Effector memory CD4-positive, alpha-beta T cell (primary cell): ENCODE results near the gene AP1B1.

Source experiments
- DNase-seq, 3 donors: peaks; one replicate each; pipeline ENCODE4 v3.0.0-alpha.2; 2020
- H3K27ac ChIP-seq: 2 replicates; pipeline ENCODE4 v1.7.0; 2013; ENCODE audit warnings: mild to moderate bottlenecking, low read length, moderate library complexity; ENCODE audit not compliant: insufficient read depth, poor library complexity, severe bottlenecking
- H3K27me3 ChIP-seq: replicated peaks from 2 replicates; pipeline ENCODE4 v1.7.0; 2013; ENCODE audit warnings: mild to moderate bottlenecking, low read length; ENCODE audit not compliant: insufficient read depth, control insufficient read depth, poor library complexity, severe bottlenecking
- H3K36me3 ChIP-seq: 2 replicates; pipeline ENCODE4 v1.7.0; 2013; ENCODE audit warnings: mild to moderate bottlenecking, low read length, moderate library complexity; ENCODE audit not compliant: control insufficient read depth, insufficient read depth
- H3K4me1 ChIP-seq: 2 replicates; pipeline ENCODE4 v1.7.0; 2013; ENCODE audit warnings: low read length, mild to moderate bottlenecking; ENCODE audit not compliant: control insufficient read depth, insufficient read depth, poor library complexity, severe bottlenecking
- H3K4me3 ChIP-seq: 2 replicates; pipeline ENCODE4 v1.7.0; 2013; ENCODE audit warnings: low read length, low read depth, mild to moderate bottlenecking; ENCODE audit not compliant: insufficient read depth, poor library complexity, severe bottlenecking
- H3K9me3 ChIP-seq: 2 replicates; pipeline ENCODE4 v1.7.0; 2013; ENCODE audit warnings: mild to moderate bottlenecking, low read length, moderate library complexity; ENCODE audit not compliant: control insufficient read depth

AP1B1 gene

DNA sequence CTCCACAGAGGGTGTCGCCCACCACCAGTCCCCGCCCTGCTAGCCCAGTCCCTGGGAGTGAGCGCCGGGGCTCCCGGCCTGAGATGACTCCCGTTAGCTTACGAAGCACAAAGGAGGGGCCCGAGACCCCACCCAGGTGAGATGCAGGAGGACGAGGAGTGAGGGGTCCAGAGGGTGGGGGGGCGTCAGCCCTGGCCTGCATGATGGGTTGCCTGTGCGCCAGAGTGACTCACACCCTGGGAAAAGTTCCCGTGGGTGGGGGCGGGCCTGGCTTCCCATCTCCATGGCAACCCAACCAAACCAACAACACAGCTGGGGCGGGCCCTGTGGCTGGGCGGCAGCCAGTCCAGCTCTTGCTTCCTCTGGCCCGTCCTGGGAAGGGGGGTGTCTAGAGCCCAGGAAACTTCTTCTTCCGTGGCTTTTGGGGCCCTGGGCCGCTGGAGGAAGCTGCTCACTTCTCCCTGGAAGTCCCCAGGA is 77.5 kb downstream of the AP1B1 start:
- Histone ChIP-seq H3K9me3 (no peaks in the 10 kb centered on the region), H3K36me3 (no peaks in the 10 kb centered on the region), H3K27ac (no peak overlapping the region), H3K4me1 (peaks cover 45% of the 10 kb centered on the region), H3K27me3 (peaks cover 16% of the 10 kb centered on the region), H3K4me3 (no peak overlapping the region)
- DNase-seq, result peak; percentile 32 to 36 (median 33)

DNA sequence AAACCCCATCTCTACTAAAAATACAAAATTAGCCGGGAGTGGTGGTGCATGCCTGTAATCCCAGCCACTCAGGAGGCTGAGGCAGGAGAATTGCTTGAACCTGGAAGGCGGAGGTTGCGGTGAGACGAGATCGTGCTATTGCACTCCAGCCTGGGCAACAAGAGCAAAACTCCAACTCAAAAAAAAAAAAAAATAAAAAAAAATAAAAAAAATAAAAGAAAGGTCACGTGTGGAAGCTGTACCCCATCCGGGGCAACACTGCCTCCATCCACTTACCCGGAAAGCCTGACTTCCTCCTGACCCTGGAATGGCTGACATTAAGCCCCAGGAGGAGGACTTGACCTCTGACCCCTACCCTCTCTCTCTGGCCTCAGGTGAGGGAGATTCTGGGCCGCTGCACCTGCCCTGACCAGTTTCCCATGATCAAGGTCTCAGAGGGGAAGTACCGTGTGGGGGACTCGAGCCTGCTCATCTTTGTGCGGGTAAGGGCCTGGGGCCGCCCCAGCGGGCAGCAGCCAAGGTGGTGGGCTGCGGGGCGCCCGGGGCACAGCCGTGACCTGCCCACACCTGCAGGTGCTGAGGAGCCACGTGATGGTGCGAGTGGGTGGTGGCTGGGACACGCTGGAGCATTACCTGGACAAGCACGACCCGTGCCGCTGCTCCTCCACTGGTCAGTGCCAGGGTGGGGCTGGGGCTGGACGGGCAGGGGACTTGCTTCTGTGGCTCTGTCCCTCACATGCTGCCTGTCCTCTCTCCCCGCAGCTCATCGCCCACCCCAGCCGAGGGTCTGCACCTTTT is 78.1 kb downstream of the AP1B1 start:
- no peaks in the 10 kb centered on the region for H3K9me3 ChIP-seq
- H3K27ac ChIP-seq, result no peak overlapping the region
- DNase-seq, result no peak
- H3K4me1 ChIP-seq, result peaks cover 43% of the 10 kb centered on the region
- H3K36me3 ChIP-seq, result no peaks in the 10 kb centered on the region
- no peak overlapping the region for H3K4me3 ChIP-seq
- H3K27me3 ChIP-seq, result peaks cover 16% of the 10 kb centered on the region

DNA sequence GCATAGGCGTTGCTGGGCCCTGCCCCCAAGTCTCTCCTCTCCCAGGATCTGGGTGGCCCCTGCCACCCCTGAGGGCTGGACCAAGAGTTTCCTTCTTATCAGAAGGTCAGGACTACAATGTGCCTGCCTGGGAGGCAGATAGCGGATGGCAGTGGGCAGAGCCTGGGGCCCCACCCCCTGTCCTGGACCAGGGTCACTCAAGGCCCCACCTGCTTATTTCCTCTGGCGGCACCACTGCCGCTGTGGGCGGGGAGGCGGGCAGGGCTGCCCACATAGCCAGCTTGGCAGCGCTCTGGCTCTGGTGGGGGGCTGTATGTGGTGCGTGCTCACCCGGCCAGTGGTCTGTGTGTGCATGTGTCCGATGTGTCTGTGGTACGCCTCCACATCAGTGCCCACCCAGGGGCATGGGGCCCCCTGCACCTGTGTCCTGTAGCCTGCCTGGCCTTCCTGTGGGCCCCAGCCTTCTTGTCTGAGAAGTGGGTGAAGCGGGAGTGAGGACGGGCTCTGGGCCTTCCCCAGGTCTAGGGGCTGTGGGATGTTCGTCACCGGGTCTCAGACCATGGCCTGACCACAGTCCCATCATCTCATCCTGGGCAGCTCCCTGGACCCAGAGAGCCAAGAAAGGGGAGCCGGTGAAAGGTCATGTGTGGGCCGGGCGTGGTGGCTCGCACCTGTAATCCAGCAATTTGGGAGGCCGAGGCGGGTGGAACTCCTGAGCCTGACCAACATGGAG is 78.9 kb downstream of the AP1B1 start:
- no peaks in the 10 kb centered on the region for H3K9me3 ChIP-seq
- peaks cover 16% of the 10 kb centered on the region for H3K27me3 ChIP-seq
- H3K36me3 ChIP-seq, result no peaks in the 10 kb centered on the region
- DNase-seq, result no peak
- H3K4me1 ChIP-seq, result peaks cover 39% of the 10 kb centered on the region
- H3K4me3 ChIP-seq, result no peak overlapping the region
- H3K27ac ChIP-seq, result no peak overlapping the region

DNA sequence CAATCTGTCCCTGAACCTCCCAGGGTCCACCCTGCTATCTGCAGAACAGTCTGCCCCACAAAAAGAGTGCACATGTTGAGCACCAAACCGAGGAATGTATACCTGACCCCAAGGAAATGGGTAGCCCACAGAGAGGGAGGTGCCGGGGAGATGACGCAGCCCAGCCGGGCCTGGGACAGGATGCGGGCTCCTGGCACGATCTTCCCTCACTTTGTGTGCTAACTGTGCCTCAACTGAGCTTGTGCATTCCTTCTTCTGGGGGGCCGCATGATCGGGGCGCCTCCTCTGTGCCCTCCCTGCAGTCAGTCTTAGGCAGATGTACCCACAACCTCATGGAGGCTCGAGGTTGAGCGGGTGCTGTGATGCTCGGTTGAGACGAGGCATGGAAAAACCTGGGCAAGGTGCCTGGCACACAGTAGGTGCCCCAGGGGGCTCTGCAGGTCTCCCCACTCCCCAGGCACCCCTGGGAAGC is 79.5 kb downstream of the AP1B1 start:
- Histone ChIP-seq H3K27me3 (peaks cover 12% of the 10 kb centered on the region), H3K36me3 (no peaks in the 10 kb centered on the region), H3K4me3 (no peak overlapping the region), H3K27ac (no peak overlapping the region), H3K4me1 (peaks cover 32% of the 10 kb centered on the region), H3K9me3 (no peaks in the 10 kb centered on the region)
- DNase-seq, result no peak

DNA sequence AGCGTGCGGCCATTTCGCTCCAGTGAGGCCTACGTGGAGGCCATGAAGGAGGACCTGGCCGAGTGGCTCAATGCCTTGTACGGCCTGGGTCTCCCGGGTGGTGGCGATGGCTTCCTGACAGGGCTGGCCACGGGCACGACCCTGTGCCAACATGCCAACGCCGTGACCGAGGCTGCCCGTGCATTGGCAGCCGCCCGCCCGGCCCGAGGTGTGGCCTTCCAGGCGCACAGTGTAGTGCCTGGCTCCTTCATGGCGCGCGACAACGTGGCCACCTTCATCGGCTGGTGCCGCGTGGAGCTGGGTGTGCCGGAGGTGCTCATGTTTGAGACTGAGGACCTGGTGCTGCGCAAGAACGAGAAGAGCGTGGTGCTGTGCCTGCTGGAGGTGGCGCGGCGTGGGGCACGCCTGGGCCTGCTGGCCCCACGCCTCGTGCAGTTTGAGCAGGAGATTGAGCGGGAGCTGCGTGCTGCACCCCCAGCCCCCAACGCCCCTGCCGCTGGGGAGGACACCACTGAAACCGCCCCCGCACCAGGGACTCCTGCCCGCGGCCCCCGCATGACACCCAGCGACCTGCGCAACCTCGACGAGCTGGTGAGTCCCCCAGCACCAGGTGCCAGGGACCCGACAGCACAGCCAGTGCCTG is 80.1 kb downstream of the AP1B1 start:
- Histone ChIP-seq H3K4me1 (peaks cover 31% of the 10 kb centered on the region), H3K36me3 (no peaks in the 10 kb centered on the region), H3K4me3 (no peak overlapping the region), H3K9me3 (no peaks in the 10 kb centered on the region), H3K27ac (no peak overlapping the region), H3K27me3 (peaks cover 6% of the 10 kb centered on the region)
- DNase-seq, result no peak

DNA sequence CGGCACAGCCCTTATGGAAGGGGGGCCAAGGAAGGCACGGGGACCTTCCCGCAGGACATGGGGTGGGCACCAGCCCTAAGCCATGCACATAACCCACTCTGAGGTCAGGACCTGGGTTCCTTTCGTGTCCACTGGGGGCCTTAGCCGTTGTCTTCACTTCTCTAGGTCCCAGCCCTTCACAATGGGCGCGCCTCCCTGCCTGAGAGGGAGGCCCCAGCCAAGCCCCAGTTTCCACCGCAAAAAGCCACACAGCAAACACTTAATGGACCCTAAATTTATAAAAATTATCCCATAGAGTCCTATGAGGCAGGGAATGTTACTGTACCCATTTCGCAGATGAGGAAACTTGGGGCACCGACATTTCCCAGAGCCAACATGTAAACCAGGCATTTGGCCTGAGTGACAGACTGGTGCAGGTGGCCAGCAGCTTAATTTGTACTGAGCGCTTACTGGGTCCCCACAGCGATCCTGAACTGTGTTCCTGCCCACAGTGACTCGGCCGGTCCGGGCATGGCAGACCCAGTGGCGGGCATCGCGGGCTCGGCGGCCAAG is 80.7 kb downstream of the AP1B1 start:
- DNase-seq, result no peak
- H3K27ac ChIP-seq, result no peak overlapping the region
- no peaks in the 10 kb centered on the region for H3K9me3 ChIP-seq
- no peaks in the 10 kb centered on the region for H3K36me3 ChIP-seq
- peaks cover under 1% of the 10 kb centered on the region for H3K27me3 ChIP-seq
- H3K4me3 ChIP-seq, result no peak overlapping the region
- H3K4me1 ChIP-seq, result peaks cover 31% of the 10 kb centered on the region

DNA sequence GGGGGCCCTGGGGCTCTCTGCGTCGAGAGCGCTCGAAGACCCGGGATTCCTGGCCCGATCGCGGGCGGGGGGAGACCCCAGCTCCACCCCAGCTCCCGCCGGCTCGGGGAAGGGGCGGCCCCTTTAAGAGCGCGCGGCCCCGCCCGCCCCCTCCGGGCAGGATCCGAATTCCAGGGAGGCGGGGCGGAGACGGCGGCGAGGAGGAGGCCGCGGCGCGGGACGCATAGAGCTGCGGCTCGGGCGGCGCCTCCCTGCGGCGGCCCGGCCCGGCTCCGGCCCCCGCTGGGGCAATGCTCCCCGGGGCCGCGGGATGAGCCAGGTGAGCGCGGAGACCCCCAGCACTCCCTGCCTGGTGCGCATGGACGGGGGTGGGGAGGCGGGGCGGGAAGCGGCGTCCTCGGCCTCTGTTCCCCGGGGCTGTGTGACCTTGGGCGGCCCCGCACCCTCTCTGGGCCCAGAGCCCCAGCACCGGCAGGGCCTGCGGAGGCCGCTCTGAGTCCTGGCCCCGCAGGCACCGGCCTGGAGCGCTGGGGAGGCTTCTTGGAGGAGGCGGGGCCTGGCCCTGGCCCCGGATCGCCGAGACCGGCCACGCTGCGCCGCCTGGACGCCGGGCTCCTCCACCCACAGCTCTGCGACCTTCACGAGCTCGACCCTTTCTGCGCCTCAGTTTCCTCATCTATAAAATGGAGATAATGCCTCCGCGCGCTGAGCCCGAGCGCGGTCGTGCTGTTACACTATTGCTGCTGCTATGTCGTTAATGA is 81.4 kb downstream of the AP1B1 start:
- H3K27ac ChIP-seq, result peak overlapping the region; percentile 21
- no peaks in the 10 kb centered on the region for H3K36me3 ChIP-seq
- H3K4me1 ChIP-seq, result peaks cover 31% of the 10 kb centered on the region
- H3K9me3 ChIP-seq, result no peaks in the 10 kb centered on the region
- DNase-seq, result peak in 2 of 3 donors; percentile 15 to 19
- peak overlapping the region; percentile 73 for H3K4me3 ChIP-seq
- H3K27me3 ChIP-seq, result no peaks in the 10 kb centered on the region

DNA sequence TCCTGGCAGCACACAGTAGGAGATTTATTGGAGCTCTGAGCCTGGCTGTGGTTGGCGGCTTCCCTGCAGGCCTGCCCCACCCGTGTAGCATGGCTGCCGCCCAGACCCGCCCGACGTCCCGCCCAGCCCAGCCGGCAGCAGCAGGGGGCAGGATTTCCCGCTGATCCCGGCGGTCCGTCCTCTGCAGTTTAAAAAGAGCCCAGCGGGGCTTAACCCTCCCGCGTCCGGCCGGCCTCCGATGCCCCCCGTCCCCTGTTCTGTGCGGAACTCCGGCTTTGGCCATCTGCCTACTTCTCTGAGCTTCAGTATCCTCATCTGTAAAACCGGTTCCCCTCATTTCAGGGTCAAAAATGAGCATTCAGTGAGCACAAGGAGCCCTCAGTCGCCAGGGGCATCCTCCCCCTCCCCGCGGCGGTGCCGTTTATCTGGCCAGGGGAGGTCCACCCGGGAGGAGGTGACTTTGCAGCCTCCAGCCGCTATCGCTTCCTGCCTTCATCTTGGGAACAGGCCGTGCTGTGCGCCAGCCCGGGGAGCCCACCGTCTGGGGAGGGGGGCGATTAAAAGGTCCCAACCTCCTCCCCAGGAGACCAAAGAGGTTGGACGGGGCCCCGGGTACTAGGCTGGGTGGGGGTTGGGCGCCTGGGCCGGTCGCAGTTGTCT is 82.1 kb downstream of the AP1B1 start, which contains the start of gene GAS2L1:
GAS2L1 (plus strand) TSS at position 476 of the 660 bp plus-strand sequence. CDS start 1,456 bp downstream, outside the sequence.
- Histone ChIP-seq H3K27ac (peak within 1 kb of the TSS; percentile 21), H3K9me3 (no peaks in the 10 kb centered on the region), H3K27me3 (no peaks in the 10 kb centered on the region), H3K4me3 (peak within 1 kb of the TSS; percentile 73), H3K36me3 (no peaks in the 10 kb centered on the region), H3K4me1 (peaks cover 30% of the 10 kb centered on the region)
- DNase-seq, result peak in 1 of 3 donors; percentile 13

DNA sequence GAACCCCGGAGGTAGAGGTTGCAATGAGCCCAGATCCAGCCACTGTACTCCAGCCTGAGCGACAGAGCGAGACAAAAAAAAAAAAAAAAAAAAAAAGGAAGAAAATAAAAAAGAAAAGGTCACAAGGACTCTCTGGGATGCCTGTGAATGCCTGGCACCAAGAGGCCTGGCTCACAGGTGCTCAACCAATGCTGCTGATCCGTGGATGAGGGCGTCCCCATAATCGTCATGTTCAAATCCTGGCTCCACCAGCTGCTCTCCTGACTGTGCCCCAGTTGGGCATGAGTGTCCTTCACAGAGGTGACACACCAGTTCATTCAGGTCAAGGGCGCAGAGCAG is 82.6 kb downstream of the AP1B1 start:
- Histone ChIP-seq H3K27ac (no peak overlapping the region), H3K27me3 (no peaks in the 10 kb centered on the region), H3K4me1 (peaks cover 25% of the 10 kb centered on the region), H3K36me3 (no peaks in the 10 kb centered on the region), H3K9me3 (no peaks in the 10 kb centered on the region), H3K4me3 (peak overlapping the region; percentile 73)
- no peak for DNase-seq
